Activated T-helper 9 cell treated with anti-CD3 and anti-CD28 coated beads, Interleukin-2, amount 50 U/mL, for 16 hours (primary cell): Measurements from ENCODE around the gene GCAT.
"Not testable (repeated sequence)": the region's sequence is repeated elsewhere in the genome, so short reads cannot be mapped to it uniquely, and the experiment has no call there.

ENCODE experiments used
- DNase-seq: peaks from one replicate; pipeline ENCODE4 v3.0.0-alpha.2; 2020; ENCODE audit warnings: low read depth

Gene GCAT

GRCh38 chr22:37782340-37783168, 25.2 kb upstream of the GCAT start:
- DNase-seq: no peak

DNA sequence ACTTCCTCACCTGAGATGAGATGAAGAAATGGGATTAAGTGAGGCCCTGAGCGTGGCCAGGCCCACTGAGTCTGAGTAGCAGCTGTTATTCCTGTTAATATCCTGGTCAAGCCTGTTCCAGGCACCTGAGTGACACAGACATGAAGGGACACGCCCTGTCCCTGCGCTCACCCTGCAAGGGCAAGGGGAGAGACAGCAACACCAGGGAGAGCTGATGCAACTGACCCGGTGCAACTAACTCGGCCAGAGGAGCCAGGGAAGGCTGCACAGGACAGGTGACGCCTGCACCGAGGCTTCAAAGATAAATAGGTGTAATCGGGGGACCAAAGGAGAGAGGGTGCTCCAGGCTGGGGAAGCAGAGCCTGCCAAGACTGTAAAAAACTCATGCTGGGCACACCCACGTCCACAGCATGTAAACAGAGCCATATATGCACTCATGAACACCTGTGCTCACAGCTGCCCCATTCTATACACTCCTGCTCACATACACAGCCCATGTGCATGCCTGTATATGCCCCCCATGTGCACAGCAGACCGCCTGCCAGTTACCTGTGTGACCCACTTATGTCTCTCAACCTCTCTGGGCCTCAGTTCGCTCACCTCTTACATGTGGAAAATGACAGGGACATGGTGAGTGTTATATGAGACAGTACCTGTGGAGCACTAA, 22.8 kb upstream of the GCAT start:
- DNase-seq: no peak

- no peak for DNase-seq
Observed at GRCh38 chr22:37790234-37790633, 17.5 kb upstream of the GCAT start.

DNA sequence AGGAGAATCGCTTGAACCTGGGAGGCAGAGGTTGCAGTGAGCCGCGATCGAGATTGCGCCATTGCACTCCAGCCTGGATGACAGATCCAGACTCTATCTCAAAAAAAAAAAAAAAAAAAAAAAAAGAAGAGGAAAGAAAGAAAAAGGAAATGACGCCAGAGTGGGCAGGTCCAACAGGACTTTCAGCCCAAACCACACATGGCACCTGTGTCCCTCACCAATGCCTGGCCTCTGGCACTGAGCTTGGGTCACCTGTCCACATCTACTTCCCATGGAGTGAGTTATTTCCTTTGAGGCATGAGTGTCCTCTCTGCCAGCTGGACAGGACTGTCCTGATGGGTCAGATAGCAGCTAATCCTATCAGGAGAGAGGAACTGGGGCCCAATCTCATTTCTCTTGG, 15.2 kb upstream of the GCAT start:
- DNase-seq: no peak

DNA sequence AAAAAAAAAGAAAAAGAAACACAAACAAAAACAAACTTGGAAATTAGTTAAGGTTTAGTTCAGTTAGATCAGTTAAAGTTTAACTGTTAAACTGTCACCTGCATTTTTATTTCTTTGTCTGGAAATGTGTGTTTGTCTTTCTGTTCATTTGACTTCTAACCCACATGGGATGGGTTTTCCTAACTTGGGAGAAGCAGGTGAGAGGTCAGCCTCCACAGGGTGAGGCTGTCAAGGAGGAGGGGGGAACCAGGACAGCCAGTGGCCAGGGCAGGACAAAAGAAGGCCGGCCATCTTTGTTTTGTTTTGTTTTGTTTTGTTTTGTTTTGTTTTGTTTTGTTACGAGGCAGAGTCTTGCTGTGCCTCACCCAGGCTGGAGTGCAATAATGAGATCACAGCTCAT, 13.4 kb upstream of the GCAT start:
- DNase-seq: no peak

- DNase-seq: no peak
Observed at GRCh38 chr22:37796079-37796478, 11.7 kb upstream of the GCAT start.

- not testable (repeated sequence) for DNase-seq
Observed at GRCh38 chr22:37797259-37797658, 10.5 kb upstream of the GCAT start.

DNA sequence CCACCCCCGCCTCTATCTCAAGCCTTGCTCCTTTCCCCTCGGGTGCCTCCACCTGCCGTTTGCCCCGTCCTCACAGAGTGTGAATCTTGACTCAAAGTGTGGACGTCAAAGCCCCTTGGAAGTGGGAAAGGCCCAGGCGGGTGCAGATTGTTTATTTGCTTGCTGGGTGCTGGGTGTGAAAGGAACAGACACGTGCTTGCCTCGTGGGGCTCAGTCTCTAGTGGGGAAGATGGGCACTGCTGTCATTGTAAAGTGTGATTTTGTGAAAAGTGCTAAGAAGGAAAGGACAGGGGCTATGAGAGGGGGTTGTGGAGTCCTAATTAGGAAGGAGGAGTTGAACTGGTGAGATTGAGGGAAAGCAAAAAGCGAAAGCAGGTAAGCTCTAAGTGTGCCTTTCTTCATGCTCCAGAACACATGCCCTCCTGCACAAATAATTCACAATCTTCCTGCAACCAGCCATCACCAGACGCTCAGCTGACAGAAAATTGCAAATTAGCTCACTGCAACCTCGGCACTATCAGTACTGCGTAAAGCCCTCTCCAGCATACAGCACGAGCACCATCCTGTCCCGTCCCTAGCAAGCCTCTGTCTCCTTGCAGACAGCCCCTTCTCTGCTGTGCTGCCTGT, 9.7 kb upstream of the GCAT start:
- DNase-seq: no peak

- DNase-seq: not testable (repeated sequence)
Observed at GRCh38 chr22:37799979-37800378, 7.8 kb upstream of the GCAT start.

DNA sequence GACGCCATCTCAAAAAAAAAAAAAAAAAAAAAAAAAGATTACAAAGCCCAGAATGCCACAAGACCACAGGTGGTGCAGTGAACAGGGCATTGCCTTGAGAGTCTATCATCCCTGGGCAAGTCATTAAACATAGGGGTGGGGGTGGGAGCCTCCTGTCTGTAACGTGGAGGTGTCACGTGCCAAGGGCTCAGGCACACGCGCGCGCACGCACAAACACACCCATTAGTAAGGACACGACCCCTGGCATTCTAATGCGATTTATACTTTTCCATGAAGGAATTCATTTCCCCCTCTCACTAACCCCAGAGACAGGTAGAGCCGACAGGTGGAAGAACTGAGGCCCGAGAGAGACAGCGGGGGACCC, 5.8 kb upstream of the GCAT start:
- no peak for DNase-seq

DNA sequence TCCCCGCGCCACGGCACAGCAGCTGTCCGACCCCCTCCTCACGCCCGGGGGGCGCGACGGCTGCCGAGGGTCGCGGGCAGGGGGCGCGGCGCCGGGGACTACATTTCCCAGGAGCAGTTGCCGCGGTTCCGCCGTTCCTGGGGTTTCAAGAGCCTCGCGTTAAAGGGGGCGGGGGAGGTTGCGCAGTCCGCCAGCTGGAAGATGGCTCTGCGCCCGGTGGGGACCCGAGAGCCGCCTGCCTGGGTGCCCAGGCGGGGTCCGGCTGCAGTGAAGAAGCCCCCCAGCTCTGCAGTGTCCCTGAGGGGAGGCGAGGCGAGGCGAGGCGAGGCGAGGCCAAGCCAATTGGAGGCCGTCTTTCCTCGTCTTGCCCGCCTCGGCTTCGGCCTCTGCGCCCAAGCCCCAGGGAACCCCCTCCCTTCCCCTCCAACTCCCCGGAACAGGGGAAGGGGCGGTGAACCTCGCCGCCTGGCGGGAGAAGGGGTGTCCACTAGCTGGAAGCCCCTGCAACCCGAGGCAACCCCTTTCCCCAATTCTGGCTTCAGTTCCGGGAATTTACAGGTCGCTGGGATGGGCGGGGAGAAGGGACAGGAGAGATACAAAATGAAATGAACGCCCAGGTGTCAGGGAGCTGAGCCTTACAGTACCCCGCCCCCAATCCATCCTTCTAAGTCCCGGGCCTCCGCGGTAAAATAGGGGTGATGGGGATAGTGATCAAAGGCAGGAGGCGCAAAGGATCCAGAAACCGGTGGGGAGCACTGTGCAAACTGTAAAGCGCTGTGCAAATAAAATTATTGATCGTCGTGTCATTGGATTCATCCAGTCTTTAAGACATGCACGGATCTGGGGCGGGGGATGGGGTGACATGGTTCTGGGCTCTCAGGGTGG, 5.2 kb upstream of the GCAT start:
- no peak for DNase-seq

DNA sequence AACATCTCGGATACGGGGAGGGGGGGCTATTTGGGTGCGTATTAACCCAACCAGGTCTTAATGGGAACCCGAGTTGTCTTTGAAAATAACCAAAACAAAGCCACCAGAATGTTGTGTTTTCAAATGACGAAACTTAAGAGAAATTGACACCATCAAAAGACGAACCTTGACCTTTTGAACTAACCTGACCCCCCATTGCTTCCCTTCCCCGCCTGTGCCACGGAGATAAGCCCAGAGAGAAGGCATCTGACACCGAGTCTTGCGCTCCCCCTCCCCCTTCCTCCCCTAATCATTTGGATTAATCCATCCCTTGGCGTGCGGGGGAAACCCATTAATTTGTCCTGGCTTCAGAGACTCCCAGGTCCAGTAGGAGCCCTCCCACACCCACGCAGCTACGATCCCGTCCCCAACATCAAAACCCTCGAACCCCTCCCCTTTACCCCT, 4.5 kb upstream of the GCAT start:
- DNase-seq: no peak

DNA sequence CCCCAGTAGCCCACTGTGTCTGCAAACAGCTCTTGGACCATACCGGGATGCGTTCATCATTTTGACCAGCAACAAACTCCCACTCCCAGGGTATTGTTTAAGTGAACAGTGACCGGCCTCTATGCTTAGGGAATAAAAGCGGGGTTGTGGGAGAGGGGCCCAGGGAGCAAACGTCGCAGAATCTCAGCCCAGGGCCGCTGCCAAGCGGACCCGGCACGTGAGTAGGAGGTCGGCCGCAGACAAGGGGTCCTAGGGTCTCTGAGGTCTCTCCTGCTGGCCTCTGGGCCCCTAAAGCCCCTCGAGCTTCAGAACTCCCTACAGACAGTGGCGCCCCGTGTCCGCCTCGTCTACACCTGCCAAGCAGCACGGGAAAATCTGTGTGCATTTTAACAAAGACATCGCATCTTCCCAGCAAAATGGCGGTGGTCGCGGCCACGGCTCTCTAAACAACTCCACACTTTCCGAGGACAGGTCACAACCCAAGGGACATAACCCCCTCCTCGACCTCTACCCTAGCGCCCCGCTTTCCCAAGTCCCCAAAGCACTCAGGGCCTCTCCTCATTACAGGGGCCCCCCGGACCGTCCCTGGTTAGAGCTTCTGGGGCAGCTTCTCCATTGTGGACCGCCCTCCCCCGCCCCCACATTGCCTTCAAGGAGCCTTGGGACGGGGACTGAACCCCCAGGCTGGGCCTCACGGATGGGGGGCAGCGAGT, 3.9 kb upstream of the GCAT start:
- no peak for DNase-seq

DNA sequence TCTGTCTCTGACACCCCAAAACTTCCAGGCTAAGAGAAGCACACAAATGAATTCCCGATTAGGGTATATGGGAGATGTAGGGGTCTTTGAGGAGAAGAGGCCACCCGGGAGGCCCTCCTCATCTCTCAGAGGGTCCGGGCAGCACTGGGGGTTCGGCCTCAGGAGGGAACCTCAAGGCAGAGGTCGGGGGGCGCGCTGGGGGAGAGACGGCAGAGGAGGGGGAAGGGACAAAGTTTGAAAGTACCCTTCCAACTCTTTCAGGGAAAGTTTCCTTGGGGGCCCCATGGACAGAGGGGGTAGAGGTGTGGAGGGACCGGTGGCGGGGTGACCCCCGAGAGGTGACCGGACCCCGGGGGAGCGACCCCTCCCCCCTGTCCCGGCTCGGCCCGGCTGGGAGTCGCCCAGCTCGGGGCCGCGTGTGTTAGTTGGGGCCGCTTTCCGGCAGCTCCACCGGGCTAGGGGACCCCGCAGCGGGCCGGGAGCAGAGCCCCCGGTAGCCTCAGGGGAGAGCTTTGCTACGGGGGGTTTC, 3.3 kb upstream of the GCAT start:
- DNase-seq: no peak

DNA sequence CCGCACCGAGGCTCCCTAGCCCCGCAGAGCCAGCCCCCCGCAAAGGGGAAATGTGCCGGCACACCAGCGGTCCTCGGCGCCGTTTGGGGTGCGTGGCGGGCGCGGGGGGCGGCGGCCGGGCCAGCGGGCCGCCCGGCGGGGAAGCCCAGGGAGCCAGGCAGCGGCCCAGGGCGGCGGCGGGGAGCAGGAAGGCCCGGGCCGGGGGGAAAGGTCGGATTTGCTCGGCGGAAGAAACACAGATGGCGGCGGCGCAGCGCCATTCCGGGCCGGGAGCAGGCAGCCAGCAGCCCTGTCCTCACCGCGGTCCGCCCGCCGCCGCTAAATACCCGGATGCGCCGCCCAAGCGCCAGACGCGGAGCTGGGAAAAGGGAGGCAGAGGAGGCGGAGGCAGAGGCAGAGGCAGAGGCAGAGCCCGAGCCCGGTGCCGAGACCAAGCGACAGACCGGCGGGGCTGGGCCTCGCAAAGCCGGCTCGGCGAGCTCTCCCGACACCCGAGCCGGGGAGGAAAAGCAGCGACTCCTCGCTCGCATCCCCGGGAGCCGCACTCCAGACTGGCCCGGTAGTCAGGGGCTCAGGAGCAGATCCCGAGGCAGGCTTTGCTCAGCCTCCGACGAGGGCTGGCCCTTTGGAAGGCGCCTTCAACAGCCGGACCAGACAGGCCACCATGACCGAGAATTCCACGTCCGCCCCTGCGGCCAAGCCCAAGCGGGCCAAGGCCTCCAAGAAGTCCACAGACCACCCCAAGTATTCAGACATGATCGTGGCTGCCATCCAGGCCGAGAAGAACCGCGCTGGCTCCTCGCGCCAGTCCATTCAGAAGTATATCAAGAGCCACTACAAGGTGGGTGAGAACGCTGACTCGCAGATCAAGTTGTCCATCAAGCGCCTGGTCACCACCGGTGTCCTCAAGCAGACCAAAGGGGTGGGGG, 2.6 kb upstream of the GCAT start:
- DNase-seq: peak; percentile 46

GRCh38 chr22:37805810-37806277, 1.9 kb upstream of the GCAT start:
- DNase-seq: no peak

DNA sequence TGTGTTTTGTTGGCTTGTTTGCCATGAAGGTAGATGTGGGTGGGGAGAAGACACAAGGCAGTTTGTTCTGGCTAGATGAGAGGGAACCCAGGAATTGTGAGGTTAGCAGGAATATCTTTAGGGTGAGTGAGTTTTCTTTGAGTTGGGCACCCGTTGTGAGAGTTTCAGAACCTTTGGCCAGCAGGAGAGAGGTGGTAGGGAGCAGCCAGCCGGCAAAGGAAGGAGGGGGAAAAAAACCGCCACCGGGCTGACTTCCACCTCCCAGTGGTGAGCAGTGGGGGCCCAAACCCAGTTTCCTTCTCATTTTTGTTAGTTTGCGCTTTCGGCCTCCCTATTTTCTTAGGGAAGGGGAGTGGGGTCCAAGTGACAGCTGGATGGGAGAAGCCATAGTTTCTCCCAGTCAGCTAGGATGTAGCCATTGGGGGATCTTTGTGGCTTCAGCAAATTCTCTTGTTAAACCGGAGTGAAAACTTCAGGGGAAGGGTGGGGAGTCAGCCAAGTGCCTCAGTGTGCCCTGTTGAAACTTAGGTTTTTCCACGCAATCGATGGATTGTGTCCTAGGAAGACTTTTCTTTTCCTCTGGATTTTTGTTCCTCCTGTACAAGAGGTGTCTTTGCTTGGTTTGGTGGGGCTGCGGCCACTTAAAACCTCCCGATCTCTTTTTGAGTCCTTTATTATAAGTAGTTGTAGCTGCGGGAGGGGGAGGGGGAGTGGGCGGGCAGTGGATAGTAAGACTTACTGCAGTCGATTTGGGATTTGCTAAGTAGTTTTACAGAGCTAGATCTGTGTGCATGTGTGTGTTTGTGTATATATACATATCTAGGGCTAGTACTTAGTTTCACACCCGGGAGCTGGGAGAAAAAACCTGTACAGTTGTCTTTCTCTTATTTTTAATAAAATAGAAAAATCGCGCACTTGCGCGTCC, 1.1 kb upstream of the GCAT start:
- no peak for DNase-seq

- no peak for DNase-seq
Observed at GRCh38 chr22:37808294-37808657, 542 bp downstream of the GCAT start.
